Activated T-cell treated with anti-CD3 and anti-CD28 coated beads for 4 hours (primary cell): ENCODE data around the gene GNB2.
"Not testable (repeated sequence)": the region's sequence is repeated elsewhere in the genome, so short reads cannot be mapped to it uniquely, and the experiment has no call there.

ENCODE experiments used
- DNase-seq: peaks from one replicate; pipeline ENCODE4 v3.0.0-alpha.2; 2020

Gene GNB2

DNA sequence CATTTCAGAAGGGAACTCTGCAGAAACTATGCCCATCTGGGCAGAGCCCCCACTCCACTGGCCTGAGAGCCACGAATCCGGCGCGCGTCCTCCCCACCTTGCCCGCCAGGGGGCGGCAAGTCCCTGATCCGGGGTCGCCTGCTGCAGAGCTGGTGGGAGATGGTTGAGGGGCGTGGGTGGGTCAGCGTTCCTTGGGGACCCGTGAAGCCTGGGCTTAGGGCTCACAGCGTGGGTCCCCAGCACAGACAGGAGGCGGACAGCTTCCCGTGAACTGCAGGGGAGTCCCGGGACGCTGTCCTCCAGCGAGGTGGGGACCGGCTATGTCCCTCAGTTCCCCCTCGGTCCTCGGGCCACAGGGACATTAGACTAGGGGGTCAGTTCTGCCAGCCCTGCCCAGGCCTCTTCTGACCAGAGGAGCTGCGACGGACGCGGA is 31.8 kb downstream of the GNB2 start:
- DNase-seq, result peak; percentile 72

DNA sequence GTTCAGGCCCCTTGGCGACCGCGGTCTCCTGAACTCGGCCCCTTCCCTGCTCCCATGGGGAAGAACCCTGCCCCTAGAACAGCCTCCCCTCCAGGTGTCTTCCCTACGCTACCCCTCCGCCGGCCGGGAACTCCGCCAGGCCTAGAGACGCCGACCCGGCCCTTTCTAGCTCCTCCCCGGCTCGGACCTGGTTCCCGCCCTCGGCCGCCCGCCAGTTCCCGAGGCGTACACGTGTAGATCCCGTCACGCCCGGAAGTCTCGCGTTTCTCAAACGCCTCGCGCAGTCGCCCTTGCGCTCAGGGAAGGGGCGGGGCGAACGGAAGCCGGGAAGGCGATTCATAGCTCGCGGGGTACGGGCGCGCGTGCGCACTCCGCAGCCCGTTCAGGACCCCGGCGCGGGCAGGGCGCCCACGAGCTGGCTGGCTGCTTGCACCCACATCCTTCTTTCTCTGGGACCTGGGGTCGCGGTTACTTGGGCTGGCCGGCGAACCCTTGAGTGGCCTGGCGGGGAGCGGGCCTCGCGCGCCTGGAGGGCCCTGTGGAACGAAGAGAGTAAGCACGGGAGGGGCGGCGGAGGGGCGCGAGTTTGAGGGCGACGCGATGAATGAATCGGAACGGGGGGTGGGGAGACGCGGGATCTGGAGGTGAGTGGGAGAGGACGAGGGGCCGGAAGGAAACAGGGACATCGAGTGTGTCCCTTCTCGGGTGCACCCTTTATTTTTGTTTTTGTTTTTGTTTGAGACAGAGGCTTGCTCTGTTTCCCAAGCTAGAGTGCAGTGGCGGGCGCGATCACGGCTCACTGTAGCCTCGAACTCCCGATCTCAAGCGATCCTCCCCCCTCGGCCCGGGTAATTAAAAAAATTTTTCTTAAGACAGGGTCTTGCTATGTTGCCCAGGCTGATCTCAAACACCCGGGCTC is 32.5 kb downstream of the GNB2 start, which contains the start of gene POP7:
Gene POP7, plus strand, starts transcription at position 369 of the 919 bp plus-strand sequence. CDS start 710 bp downstream, outside the sequence.
- DNase-seq, result peak; percentile 98

GRCh38 chr7:100706672-100707311 is 33.3 kb downstream of the GNB2 start:
- DNase-seq, result no peak

GRCh38 chr7:100708395-100708794 is 34.9 kb downstream of the GNB2 start:
- DNase-seq, result no peak

- DNase-seq, result no peak
Measured at GRCh38 chr7:100710452-100710851, 36.9 kb downstream of the GNB2 start.

DNA sequence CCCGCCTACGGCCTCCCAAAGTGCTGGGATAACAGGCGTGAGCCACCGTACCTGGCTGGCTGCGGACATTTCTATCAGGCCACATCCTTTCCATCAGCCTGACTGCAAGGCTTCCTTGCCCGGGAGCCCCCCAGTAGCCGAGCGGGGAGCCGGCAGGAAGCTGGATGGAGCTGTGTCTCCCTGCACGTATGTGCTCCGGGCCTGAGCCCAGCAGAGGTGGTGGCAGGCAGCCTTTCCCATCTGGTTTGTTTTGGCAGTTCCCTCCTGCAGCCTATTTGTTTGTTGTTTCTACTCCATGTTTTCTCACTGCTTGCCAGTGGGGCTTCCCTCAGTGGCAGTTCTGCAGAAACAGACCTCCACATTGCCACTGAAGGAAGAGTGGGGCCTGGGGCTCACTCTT is 37.8 kb downstream of the GNB2 start:
- no peak for DNase-seq

- DNase-seq, result no peak
Measured at GRCh38 chr7:100714725-100715124, 41.2 kb downstream of the GNB2 start.

GRCh38 chr7:100717073-100717472 is 43.5 kb downstream of the GNB2 start:
- DNase-seq, result not testable (repeated sequence)

- no peak for DNase-seq
Measured at GRCh38 chr7:100719523-100720278, 46.2 kb downstream of the GNB2 start.

- DNase-seq, result no peak
Measured at GRCh38 chr7:100720279-100720670, 46.7 kb downstream of the GNB2 start, which contains the start of gene EPO. TSS of gene EPO (plus strand) at chr7:100720468. CDS start at chr7:100720981, 513 bp downstream.

DNA sequence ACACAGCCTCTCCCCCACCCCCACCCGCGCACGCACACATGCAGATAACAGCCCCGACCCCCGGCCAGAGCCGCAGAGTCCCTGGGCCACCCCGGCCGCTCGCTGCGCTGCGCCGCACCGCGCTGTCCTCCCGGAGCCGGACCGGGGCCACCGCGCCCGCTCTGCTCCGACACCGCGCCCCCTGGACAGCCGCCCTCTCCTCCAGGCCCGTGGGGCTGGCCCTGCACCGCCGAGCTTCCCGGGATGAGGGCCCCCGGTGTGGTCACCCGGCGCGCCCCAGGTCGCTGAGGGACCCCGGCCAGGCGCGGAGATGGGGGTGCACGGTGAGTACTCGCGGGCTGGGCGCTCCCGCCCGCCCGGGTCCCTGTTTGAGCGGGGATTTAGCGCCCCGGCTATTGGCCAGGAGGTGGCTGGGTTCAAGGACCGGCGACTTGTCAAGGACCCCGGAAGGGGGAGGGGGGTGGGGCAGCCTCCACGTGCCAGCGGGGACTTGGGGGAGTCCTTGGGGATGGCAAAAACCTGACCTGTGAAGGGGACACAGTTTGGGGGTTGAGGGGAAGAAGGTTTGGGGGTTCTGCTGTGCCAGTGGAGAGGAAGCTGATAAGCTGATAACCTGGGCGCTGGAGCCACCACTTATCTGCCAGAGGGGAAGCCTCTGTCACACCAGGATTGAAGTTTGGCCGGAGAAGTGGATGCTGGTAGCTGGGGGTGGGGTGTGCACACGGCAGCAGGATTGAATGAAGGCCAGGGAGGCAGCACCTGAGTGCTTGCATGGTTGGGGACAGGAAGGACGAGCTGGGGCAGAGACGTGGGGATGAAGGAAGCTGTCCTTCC is 47.3 kb downstream of the GNB2 start:
- DNase-seq, result no peak

DNA sequence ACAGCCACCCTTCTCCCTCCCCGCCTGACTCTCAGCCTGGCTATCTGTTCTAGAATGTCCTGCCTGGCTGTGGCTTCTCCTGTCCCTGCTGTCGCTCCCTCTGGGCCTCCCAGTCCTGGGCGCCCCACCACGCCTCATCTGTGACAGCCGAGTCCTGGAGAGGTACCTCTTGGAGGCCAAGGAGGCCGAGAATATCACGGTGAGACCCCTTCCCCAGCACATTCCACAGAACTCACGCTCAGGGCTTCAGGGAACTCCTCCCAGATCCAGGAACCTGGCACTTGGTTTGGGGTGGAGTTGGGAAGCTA is 47.9 kb downstream of the GNB2 start:
- no peak for DNase-seq

- no peak for DNase-seq
Measured at GRCh38 chr7:100722480-100723212, 49.1 kb downstream of the GNB2 start.

DNA sequence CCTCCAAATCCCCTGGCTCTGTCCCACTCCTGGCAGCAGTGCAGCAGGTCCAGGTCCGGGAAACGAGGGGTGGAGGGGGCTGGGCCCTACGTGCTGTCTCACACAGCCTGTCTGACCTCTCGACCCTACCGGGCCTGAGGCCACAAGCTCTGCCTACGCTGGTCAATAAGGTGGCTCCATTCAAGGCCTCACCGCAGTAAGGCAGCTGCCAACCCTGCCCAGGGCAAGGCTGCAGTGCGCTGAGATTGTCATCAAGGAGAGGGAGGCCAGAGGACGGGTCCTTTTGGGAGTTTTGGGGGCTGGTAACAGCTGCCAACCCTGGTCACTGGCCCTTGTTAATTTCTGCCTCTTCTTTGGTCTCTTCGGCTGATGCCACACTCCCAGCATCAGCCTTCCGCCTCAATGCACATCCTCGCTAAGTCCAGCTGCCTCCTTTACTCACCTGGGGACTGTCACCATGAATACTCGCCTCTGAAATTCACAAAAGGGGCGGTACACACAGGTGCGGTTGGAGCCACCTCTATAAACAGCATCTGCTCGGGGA is 50.3 kb downstream of the GNB2 start:
- no peak for DNase-seq

DNA sequence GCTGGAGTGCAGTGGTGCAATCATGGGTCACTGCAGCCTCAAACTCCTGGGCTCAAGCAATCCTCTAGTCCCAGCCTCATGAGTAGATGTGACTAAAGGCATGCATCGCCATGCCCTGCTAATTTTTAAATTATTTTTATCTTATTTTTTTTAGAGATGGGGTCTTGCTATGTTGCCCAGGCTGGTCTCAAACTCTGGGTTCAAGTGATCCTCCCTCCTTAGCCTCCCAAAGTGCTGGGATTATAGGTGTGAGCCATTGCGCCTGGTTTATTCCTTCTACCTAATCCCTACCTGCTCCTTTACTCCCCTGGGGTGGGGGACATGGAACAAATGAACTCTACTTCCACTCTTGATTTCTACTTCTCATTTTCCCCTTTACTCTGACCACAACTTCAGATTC is 50.8 kb downstream of the GNB2 start:
- not testable (repeated sequence) for DNase-seq

GRCh38 chr7:100726996-100727761 is 53.6 kb downstream of the GNB2 start:
- no peak for DNase-seq

- no peak for DNase-seq
Measured at GRCh38 chr7:100728196-100728595, 54.7 kb downstream of the GNB2 start.
